ENCODE measurements around the gene ZNF664. TPM values are rescaled to one million over a fixed set of nuclear protein-coding genes. Genes with fewer than 3 reads are reported as not detected.

ZNF664 gene
- total and polyA plus RNA-seq, 2 of the 4 experiments (the other 2 are of a cell fraction) = 29.9 to 32.6 TPM

DNA sequence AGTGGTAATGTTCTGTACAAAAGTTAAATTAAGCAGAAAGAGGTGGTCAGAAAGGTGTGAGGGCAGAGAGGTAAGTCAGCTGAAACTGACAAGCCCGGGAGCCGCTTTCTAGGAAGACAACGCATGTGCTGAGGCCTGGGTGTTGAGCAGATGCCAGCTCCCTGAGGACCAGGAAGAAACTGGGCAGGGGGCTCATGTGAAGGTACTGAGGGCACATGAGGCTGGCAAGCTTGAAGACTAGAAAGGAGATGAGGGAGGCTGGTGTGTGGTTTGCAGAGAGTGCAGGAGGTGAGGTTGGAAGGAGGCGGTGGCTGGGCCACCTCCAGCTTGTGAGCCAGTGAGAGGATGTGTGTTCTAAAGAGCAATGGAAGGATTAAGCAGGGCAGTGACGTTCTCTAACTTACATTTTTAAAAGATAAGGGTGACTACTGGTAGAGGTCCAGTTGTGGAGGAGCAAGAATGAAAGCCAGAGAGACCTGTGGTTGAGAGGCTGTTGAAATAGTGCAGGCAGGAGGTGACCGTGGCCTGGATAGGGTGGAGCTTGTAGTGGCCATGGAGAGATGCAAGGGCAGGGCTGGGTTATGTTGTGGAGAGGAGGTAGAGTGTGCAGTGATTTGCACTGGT lies 29.1 kb downstream of the ZNF664 start:
- Histone ChIP-seq H4K8ac (ENCODE audit: low read depth in 2 of 2, low read length in 2 of 2) (no peak overlapping the region), H3K4ac (ENCODE audit: low read depth, low read length) (no peak overlapping the region), H4K91ac (ENCODE audit: insufficient read depth, low read depth, low read length) (no peak overlapping the region), H4K5ac (ENCODE audit: low read depth, low read length) (no peak overlapping the region), H3K9me1 (ENCODE audit: insufficient read depth, low read length) (peaks cover 31% of the 10 kb centered on the region), H2BK5ac (ENCODE audit: low read depth, low read length, poor library complexity, severe bottlenecking) (no peak overlapping the region), H3K4me1 (ENCODE audit: control insufficient read depth, insufficient read depth, low read length) (peaks cover 29% of the 10 kb centered on the region), H3K4me2 (ENCODE audit: low read depth, low read length) (no peak overlapping the region), H3K9me3 (ENCODE audit: control insufficient read depth, insufficient read depth, low read length) (no peaks in the 10 kb centered on the region), H2BK20ac (ENCODE audit: low read depth, low read length) (no peak overlapping the region), H2AFZ (replicated peaks; ENCODE audit: low read length, poor library complexity) (no peak overlapping the region), H3K18ac (ENCODE audit: low read depth, low read length) (no peak overlapping the region), H3K4me3 (ENCODE audit: insufficient read depth, low read depth, low read length) (no peak overlapping the region), H3K36me3 (ENCODE audit: control insufficient read depth, insufficient read depth, low read length) (peaks cover 8% of the 10 kb centered on the region; the same call in 1 of the 2 replicates), H2BK120ac (ENCODE audit: low read depth, low read length) (no peak overlapping the region), H3K27me3 (ENCODE audit: control insufficient read depth, insufficient read depth, low read length) (no peaks in the 10 kb centered on the region), H2AK9ac (replicated peaks; ENCODE audit: low read depth, low read length, poor library complexity) (no peak overlapping the region), H3K56ac (ENCODE audit: extremely low read depth, insufficient read depth, low read length) (no peak overlapping the region), H3K9ac (ENCODE audit: low read depth, low read length) (no peak overlapping the region), H3K79me1 (ENCODE audit: low read depth in 1 of 2, low read length in 2 of 2) (peaks cover 48 to 78% of the 10 kb centered on the region in 2 experiments), H3K23ac (ENCODE audit: low read depth, low read length) (0 out of 2 replicates have a peak overlapping the region, but pooled peaks have one; percentile 16), H3K27ac (ENCODE audit: insufficient read depth, low read length) (no peak overlapping the region), H2BK15ac (ENCODE audit: low read depth, low read length) (no peak overlapping the region), H3K14ac (replicated peaks; ENCODE audit: low read depth, low read length) (no peak overlapping the region), H2AK5ac (ENCODE audit: low read depth, low read length) (peak overlapping the region; percentile 18; the same call in 1 of the 2 replicates), H4K20me1 (ENCODE audit: insufficient read depth, low read length) (peaks cover 15% of the 10 kb centered on the region; the same call in 1 of the 2 replicates)
- in situ Hi-C loops (cut with MboI; ENCODE audit: low sequenced_read_pairs) (no loop called here), dilution Hi-C loops (cut with HindIII; ENCODE audit: low sequenced_read_pairs, unreplicated experiment) (no loop called here), intact Hi-C loops (cut with micrococcal nuclease) (no loop called here)
- POLR2A ChIA-PET (ENCODE audit: unreplicated experiment) = no interaction called here
- ATAC-seq (ENCODE audit: low read depth) (no peak), DNase-seq (no peak)
- CTCF ChIA-PET = no interaction called here
- 90% methylated on average over 5 of the region's 6 CpGs; no CpG with 5 or more reads in 1 of the 2 experiments for WGBS, 2 experiments (ENCODE audit: extremely low coverage in 2 of 2, insufficient read length in 1 of 2)
- no TSS peak for BruUV-seq (replicated peaks)
- TF ChIP-seq, protein P1, sequence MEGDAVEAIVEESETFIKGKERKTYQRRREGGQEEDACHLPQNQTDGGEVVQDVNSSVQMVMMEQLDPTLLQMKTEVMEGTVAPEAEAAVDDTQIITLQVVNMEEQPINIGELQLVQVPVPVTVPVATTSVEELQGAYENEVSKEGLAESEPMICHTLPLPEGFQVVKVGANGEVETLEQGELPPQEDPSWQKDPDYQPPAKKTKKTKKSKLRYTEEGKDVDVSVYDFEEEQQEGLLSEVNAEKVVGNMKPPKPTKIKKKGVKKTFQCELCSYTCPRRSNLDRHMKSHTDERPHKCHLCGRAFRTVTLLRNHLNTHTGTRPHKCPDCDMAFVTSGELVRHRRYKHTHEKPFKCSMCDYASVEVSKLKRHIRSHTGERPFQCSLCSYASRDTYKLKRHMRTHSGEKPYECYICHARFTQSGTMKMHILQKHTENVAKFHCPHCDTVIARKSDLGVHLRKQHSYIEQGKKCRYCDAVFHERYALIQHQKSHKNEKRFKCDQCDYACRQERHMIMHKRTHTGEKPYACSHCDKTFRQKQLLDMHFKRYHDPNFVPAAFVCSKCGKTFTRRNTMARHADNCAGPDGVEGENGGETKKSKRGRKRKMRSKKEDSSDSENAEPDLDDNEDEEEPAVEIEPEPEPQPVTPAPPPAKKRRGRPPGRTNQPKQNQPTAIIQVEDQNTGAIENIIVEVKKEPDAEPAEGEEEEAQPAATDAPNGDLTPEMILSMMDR (conservative IDR thresholded peaks at IDR 0.05; ENCODE audit: low read depth, low read length) = no peak
- no peak for TF ChIP-seq CHD1 (IDR thresholded peaks at IDR 0.05; ENCODE audit: low read depth, low read length)
- TF ChIP-seq RFX5 (IDR thresholded peaks at IDR 0.05; ENCODE audit: low read depth, low read length) = no peak
- TF ChIP-seq ELK1 (IDR thresholded peaks at IDR 0.05; ENCODE audit: borderline replicate concordance, low read depth, low read length) = no peak
- no peak for TF ChIP-seq RAD21 (IDR thresholded peaks at IDR 0.05; ENCODE audit: low read length)
- TF ChIP-seq SMC3 (IDR thresholded peaks at IDR 0.05; ENCODE audit: low read depth, low read length) = no peak
- TF ChIP-seq MAZ (IDR thresholded peaks at IDR 0.05; ENCODE audit: borderline replicate concordance, low read depth, low read length) = no peak
- no peak for TF ChIP-seq BHLHE40 (IDR thresholded peaks at IDR 0.05; ENCODE audit: low read depth, low read length)
- TF ChIP-seq POLR2A (IDR thresholded peaks at IDR 0.05; ENCODE audit: low read depth, low read length) = no peak
- TF ChIP-seq, protein P2, sequence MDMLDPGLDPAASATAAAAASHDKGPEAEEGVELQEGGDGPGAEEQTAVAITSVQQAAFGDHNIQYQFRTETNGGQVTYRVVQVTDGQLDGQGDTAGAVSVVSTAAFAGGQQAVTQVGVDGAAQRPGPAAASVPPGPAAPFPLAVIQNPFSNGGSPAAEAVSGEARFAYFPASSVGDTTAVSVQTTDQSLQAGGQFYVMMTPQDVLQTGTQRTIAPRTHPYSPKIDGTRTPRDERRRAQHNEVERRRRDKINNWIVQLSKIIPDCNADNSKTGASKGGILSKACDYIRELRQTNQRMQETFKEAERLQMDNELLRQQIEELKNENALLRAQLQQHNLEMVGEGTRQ (IDR thresholded peaks at IDR 0.05; ENCODE audit: low read depth, low read length) = no peak
- TF ChIP-seq FOS (IDR thresholded peaks at IDR 0.05; ENCODE audit: low read depth, low read length) = no peak
- TF ChIP-seq CEBPB (IDR thresholded peaks at IDR 0.05; ENCODE audit: low read depth, low read length) = no peak
- TF ChIP-seq MXI1 (IDR thresholded peaks at IDR 0.05; ENCODE audit: borderline replicate concordance, low read depth, low read length) = no peak

All from IMR-90 (cell line).